Medulla oblongata (tissue), 1 donor: ENCODE data around the gene SCNN1G.
A peak's percentile ranks its signal among the peaks of the same experiment; 100 is the strongest.
"Not testable (repeated sequence)": the region's sequence is repeated elsewhere in the genome, so short reads cannot be mapped to it uniquely, and the experiment has no call there.

Source experiments
- DNase-seq: peaks from one replicate; pipeline ENCODE4 v3.0.0-alpha.2; 2015; ENCODE audit errors: extremely low spot score

SCNN1G gene, protein sequence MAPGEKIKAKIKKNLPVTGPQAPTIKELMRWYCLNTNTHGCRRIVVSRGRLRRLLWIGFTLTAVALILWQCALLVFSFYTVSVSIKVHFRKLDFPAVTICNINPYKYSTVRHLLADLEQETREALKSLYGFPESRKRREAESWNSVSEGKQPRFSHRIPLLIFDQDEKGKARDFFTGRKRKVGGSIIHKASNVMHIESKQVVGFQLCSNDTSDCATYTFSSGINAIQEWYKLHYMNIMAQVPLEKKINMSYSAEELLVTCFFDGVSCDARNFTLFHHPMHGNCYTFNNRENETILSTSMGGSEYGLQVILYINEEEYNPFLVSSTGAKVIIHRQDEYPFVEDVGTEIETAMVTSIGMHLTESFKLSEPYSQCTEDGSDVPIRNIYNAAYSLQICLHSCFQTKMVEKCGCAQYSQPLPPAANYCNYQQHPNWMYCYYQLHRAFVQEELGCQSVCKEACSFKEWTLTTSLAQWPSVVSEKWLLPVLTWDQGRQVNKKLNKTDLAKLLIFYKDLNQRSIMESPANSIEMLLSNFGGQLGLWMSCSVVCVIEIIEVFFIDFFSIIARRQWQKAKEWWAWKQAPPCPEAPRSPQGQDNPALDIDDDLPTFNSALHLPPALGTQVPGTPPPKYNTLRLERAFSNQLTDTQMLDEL

DNA sequence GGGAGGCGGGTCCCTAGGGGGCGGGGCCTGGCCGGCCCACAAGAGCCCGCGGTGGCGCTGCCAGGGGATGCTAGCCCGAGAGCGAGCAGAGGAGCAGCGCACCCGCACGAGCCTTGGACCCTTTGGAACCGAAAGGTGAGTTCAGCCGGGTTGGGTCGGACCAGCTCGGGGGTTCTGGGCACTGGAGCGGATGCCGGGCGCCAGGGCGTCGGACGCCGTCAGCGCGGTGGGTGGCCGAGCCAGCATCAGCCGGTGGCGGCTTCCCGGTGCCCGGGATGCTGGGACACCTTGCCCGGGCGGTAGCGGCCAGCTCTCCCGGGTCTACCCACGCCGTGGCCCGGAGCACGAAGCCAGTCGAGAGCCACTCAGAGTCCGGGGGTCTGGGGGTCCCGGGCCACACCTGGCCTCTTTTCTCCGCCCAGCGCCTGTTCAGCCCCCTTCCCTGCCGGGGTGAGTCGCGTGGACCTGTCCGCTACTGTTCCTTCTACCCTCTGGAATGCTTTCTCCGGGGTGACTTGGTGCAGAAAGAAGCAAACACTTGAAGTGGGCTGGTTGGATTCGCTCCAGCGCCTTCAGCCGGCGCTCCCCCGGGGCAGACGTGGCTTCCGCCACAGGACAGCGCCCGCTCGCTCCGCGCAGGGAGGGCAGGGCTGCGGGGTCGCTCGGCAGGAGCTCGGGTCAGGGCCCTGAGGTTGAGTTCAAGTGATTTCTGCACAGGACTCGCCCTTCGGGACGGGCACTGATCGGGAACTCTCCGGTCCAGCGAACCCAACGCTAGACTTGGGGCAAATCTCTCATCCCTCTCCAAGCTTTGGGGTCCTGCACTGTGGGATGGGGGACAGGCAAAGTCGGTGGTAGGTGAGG lies at the start of gene SCNN1G:
Gene SCNN1G (plus strand): TSS at position 67 of the 864 bp plus-strand sequence. CDS start 3,527 bp downstream, outside the sequence.
- DNase-seq, result no peak

DNA sequence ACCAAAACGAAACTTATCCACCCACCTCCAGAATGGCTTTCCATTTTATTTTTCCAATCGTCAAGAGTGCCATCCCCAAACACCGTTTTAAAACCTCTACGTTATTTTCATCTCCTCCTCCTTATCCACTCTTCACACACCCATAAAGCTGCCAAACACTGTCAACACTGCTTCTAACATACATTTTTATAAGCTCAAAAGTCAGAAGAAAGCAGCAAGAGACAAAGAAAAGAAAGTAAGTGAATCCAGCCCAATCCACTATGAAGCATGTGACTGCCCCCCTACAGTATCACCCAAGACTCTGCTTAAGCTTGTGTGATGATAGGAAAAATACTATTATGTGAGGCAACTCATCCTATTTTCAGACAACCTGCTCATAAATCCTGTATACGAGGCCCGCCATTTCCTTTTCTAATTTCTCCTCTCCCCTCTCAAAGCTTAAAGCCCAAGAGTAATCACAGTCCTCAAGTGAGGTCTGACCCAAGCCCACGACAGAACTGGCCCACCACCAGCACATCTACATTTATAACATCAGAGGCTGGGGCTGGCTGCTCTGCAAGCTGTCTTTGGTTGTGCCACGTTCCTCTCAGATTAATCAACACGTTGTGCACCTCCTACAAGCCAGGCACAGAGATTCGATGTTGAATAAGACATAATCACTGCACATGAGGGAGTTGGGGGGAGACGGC lies 49.6 kb upstream of the SCNN1G start:
- DNase-seq, result no peak

DNA sequence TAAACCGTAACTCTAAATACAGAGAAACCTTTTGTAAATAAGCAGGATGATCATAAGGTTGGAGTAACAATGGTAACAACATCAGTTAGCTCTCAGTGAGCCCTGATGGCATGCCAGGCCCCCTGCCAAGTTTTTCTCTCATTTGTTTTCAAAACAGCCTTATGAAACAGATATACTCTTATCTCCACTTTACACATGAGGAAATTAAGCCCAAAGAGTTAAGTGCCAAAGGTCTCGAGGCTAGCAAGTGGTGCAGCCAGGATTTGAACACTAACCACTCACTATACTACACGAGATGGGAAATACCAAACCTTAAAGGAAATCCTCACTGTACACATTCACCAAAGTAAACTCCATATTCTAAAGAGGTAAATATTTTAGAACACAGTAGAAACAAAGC lies 48.3 kb upstream of the SCNN1G start:
- DNase-seq, result peak; percentile 16

DNA sequence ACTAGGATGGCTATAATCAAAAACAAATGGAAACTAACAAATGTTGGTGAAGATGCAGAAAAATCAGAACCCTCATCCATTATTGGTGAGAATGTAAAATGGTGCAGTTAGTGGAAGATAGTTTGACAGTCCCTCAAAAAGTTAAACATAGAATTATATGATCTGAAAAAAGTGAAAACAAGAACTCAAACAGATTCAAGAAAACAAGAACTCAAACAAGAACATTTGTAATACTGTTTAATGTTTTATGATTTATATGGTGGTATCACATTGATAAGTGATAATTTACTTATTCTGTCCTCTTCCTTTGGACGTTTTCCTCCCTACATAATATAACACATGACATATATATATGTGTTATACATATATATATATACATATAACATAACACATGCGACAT lies 45.3 kb upstream of the SCNN1G start:
- DNase-seq, result no peak

DNA sequence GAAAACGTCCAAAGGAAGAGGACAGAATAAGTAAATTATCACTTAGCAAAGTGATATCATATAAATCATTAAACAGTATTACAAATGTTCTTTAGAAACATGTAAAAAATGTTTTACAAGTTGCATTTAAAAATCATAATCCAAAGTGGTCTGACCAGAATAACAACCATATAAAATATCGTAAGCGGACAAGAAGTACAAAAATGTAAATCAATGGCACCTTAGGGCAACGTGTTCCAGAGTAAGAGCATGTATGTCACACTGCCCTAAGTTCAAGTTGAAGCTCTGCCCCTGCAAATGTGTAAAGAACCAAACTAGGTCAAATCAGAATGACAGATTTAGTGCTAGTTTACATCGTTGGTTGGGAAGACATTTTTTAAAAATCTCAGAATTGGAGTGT lies 44.7 kb upstream of the SCNN1G start:
- DNase-seq, result no peak

DNA sequence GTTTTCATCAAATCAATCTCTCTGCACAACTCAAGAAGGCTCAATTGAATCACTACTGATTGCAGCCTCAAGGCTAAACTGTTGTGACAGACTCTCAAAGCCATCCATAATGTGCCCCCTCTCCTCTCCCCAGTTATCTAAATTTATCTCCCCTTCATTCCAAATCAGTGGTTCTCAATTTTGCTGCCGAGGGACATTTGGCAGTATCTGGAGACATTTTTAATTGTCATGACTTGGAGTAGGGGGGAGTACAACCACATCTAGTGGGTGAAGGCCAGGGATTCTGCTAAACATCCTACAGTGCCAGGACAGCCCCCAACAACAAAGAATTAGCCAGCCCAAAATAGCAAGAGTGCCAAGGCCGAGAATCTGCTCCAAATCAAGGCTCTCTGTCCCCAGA lies 42.4 kb upstream of the SCNN1G start:
- no peak for DNase-seq

DNA sequence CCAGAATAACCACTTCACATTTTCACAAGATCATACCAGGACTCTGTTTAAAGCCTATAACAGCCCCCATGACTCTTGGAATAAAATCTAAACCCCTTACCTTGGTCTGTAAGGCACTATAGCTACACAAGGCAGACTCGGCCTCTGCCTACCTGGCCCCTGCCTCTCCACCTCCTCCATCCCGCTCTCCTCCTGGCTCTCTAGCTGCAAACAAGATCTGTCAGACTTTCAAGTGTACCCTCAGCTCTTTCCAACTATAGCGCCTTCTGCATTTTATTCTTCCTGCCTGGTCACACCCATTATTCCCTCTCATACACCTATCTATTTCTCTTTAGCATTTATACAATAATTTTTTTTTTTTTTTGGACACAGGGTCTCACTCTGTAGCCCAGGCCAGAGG lies 41.5 kb upstream of the SCNN1G start:
- no peak for DNase-seq

DNA sequence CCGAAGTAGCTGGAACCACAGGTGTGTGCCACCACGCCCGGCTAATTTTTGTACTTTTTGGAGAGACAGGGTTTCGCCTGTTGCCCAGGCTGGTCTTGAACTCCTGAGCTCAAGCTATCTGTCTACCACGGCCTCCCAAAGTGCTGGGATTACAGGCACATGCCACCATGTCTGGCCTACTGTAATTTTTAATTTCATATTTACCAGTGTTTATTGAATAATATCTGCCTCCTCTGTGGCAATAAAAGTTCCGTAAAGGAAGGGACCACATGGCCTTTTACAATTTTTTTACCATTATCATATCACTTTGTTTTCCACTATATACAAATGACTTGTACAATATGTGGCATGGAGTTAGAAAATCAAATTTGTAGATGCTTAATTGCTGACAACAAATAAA lies 41.0 kb upstream of the SCNN1G start:
- DNase-seq, result no peak

DNA sequence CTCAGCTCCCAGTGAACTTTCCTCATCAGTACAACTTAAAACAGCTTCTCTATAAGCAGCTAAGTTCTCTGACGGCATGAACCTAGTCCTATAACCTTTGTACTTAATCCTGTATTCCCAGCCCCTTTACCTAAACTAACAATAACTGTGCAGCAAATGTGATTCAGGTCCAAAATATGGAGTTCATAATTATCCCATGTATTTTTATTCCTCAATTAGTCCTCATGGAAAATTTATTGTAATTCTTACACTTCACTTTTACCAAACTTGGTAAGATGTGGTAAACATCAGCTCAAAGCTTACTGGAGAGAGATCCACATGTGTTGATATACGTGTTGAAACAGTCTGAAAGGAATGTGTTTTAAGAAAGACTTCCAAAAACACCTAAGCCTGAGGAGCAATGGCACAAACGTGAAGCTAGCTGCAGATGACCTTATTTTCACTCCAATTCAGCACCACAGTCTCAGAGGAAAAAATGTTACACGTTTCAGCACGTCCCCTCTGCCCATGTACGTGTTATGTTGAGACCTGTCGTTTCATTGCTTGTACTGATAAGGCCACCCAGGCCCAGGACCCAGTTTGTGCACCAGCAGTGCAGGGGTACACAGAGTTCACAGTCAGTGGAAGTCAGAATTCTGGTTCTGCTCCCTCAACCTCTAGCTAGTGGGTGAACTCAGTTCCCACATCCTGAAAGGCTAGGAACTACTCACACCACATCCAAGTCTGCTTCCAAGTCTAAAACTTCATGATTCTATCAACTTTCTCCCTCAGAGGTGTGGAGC lies 40.4 kb upstream of the SCNN1G start:
- peak; percentile 29 for DNase-seq

DNA sequence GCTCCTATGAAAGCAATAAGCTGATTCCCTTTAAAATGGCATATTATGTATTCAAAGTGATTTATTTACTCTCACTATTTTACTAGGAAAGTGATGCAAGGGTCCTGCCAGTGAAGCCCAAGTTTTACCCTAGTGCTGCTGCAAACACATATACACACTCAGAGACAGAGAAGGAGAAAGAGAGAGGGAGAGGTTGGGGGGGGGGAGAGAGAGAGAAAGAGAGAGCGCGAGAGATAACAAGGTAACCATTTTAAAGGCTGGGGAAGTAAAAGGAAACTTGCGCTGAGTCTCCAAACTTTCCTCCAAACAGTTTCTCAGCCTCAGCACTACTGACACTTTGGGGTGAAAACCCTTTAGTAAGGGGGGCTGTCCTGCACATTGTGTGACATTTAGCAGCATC lies 39.2 kb upstream of the SCNN1G start:
- DNase-seq, result peak; percentile 26

DNA sequence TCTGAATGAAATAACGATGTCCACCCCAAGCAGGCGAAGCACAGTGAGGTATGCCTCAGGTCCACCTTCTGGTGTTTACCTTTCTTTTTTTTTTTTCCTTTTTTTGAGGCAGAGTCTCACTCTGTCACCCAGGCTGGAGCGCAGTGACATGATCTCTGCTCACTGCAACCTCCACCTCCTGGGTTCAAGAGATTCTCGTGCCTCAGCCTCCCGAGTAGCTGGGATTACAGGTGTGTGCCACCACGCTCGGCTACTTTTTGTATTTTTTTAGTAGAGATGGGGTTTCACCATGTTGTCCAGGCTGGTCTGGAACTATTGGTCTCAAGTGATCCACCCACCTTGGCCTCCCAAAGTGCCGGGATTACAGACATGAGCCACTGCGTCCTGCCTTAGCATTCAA lies 38.2 kb upstream of the SCNN1G start:
- not testable (repeated sequence) for DNase-seq

DNA sequence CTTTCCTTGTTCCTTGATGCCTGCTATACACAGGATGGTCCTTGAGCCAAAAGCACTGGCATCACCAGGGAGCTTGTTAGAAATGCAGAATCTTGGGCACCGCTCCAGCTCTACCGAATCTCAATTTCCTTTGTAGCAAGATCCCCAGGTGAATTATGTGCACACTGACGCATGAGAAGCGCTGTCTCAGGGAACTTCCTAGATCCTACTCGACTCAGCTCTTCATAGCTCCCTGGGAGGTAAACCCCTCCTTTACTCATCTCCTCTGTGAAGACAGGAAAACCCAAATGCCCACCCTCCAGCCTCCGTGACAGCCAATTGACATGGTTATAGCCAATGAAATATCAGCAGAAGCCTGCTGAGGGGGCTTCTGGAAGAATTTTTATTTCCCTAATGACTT lies 37.4 kb upstream of the SCNN1G start:
- DNase-seq, result peak; percentile 23

DNA sequence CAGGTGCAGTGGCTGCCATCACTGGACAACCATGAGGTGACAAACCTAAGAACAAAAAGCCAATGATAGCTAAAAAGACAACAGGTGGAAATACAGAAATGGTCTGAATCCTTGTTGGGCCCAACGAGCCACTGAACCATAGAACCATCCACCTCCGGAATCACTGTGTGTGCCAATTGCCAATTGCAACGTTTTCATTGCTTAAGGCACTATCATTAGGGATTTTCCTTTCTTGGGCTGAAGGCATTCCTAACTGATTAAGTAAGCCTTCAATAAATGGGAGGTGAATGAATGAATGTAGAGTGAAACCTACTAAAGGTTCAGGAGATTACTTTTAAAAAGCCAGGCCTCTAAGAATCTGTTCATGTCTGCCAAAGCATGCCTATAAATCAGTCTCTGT lies 36.9 kb upstream of the SCNN1G start:
- peak; percentile 17 for DNase-seq

DNA sequence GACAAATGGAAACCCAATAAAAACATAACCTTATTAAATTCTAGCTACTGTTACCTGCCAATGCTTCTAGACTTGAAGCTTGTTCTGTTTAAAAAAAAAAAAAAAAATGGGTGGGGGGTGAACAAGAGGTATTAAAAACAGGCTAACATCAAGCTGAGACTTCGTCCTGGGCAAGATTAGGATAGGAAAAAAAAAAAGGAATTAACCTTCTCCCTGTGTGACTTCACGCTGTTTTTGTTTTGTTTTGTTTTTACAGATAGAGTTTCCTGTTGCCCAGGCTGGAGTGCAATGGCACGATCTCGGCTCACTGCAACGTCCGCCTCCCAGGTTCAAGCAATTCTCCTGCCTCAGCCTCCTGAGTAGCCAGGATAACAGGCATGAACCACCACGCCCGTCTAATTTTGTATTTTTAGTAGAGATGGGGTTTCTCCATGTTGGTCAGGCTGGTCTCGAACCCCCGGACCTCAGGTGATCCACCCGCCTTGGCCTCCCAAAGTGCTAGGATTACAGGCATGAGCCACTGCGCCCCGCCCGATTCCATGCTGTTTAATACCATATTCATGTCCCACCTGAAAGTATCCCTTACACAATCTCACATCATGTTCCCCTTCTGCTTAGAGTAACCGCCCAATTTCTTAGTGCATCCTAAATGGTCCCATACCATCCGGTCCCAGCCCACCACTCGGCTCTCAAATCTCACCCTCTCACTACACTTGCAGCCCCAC lies 35.5 kb upstream of the SCNN1G start:
- no peak for DNase-seq

DNA sequence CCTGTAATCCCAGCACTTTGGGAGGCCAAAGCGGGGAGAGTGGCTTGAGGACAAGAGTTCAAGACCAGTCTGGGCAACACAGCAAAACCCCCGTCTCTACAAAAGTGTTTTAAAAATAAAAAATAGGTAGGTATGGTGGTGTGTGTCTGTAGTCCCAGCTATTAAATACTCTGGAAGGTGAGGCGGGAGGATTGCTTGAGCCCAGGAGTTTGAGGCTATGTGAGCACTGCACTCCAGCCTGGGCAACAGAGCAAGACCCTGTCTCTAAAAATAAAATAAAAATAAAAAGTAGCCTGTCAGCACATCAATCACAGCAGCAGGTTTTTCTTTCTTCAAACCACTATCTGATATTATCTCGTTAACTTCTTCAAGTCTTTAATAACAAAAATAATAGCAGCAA lies 34.9 kb upstream of the SCNN1G start:
- no peak for DNase-seq

DNA sequence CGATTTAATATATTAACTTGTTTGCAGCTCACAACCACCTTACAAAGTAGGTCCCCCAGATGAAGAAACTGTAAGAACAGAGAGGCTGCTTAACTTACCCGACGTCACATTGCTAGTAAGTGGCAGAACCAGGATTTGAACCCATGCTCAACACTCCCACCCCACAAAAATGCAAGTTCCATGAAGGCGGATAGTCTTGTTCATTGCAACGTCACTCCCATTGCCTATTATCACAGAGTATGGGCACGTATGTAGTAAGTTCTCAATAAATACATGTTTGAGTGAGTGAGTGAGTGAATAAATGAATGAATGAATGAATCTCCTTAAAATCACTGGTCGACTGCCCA lies 34.4 kb upstream of the SCNN1G start:
- no peak for DNase-seq

DNA sequence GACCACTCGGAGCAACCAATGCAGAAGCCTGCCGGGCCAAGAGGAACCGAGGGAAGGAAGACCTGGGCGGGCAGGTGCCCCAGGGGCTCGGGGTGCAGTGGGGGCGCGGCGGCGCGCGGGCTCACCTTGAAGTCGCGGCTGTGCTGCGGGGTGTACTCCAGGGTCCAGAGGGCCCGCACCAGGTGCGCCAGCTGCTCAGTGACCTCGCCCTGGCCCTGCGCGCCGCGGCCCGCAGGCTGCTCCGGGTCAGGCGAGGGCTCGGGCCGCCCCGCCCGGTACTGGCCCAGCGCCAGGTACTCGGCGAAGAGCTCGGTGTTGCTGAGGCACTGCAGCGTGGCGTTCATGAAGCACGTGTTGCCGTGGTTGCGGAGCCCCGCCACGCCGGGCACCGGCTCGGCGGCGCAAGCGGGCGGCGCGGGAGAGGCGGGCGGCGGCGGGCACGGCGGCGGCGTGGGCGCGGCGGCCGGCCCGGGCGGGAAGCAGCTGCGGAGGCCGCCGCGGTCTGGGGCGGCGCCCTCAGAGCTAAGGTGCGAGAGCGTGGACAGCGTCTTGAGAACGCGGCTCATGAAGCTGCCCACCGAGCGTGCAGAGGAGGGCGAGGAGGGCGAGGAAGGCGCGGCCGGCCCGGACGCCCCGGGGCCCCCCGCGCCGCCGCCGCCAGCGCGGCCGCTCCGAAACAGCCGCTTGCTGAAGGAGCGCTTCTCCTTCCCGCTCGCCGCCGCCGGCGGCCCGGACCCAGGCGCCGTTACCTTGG lies 33.9 kb upstream of the SCNN1G start:
- DNase-seq, result peak; percentile 47

DNA sequence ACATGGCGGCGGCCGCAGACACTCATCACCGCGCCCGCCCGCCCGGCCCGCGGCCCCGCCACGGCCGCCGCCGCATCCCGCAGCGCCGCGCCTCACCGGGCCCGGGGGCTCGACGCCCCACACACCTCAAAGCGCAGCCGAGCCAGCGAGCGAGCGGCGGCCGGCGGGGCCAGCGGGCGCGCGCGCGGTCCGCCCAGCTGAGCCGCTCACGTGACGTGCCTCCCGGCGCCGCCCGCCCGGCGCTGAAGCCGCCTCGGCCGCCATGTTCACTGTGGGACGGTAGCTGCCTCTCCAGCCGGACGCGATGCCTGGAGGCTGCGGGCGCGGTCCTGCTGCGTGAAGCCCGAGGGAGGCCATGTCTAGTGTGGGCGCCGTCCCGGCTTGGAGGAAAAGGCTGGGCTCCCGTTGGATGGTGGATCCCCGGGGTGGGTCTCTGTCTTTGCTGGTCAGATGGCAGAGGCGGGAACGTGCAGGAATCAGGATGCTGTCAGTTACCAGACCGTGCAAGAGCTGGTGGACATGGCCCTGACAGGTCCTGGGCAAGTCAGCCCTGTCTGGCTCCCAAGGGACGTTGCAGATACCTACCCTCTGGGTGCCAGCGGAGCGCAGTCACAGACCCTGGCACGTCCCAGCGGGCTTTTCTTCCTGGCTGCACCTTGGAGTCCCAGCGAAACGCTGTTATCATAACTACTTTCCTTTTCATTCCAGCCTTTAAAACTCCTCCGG lies 33.1 kb upstream of the SCNN1G start, which contains the start of gene USP31:
Gene USP31 (minus strand): TSS at position 186 of the 726 bp plus-strand sequence. CDS start 182 bp downstream, at position 4.
- DNase-seq, result peak; percentile 97

DNA sequence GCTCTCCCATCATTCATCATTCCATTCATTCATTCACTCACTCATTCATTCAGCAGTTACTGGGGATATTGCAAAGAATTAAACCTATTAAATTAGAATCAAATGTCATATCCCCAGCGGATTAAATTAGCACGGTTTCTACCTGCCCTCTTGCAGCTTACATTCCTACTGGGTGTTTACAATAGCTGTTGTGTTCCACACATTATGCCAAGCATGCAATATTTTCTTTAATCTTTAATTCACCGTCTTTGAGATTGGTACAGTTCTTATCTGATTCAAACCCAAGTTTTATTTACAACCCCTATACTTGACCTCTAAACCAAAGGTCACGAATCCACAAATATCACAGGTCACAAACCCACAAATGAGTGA lies 32.6 kb upstream of the SCNN1G start:
- DNase-seq, result no peak
